ENCODE data around the gene ATG4C. TPM values are rescaled to one million over a fixed set of nuclear protein-coding genes. Genes with fewer than 3 reads are reported as not detected.

ATG4C gene
- total and polyA plus RNA-seq, 2 of the 4 experiments (the other 2 are of a cell fraction): 4.7 to 7.2 TPM

GRCh38 chr1:62875676-62876075 lies 91.7 kb downstream of the ATG4C start:
- WGBS, 2 experiments (ENCODE audit: extremely low coverage in 2 of 2, insufficient read length in 1 of 2): no CpG with 5 or more reads among the region's 3 CpGs
- Histone ChIP-seq H3K18ac (ENCODE audit: low read depth, low read length) (no peak overlapping the region), H3K56ac (ENCODE audit: extremely low read depth, insufficient read depth, low read length) (no peak overlapping the region), H2AK9ac (replicated peaks; ENCODE audit: low read depth, low read length, poor library complexity) (no peak overlapping the region), H4K20me1 (ENCODE audit: insufficient read depth, low read length) (no peaks in the 10 kb centered on the region), H3K4ac (ENCODE audit: low read depth, low read length) (no peak overlapping the region), H2BK20ac (ENCODE audit: low read depth, low read length) (no peak overlapping the region), H2AK5ac (ENCODE audit: low read depth, low read length) (no peak overlapping the region), H3K79me1 (ENCODE audit: low read depth in 1 of 2, low read length in 2 of 2) (no peaks in the 10 kb centered on the region), H2AFZ (replicated peaks; ENCODE audit: low read length, poor library complexity) (no peak overlapping the region), H2BK120ac (ENCODE audit: low read depth, low read length) (no peak overlapping the region), H3K14ac (replicated peaks; ENCODE audit: low read depth, low read length) (no peak overlapping the region), H3K36me3 (ENCODE audit: control insufficient read depth, insufficient read depth, low read length) (no peaks in the 10 kb centered on the region), H3K4me1 (ENCODE audit: control insufficient read depth, insufficient read depth, low read length) (peaks cover 2% of the 10 kb centered on the region; the same call in 1 of the 2 replicates), H2BK5ac (ENCODE audit: low read depth, low read length, poor library complexity, severe bottlenecking) (no peak overlapping the region), H2BK15ac (ENCODE audit: low read depth, low read length) (no peak overlapping the region), H3K27ac (ENCODE audit: insufficient read depth, low read length) (no peak overlapping the region), H4K91ac (ENCODE audit: insufficient read depth, low read depth, low read length) (no peak overlapping the region), H3K27me3 (ENCODE audit: control insufficient read depth, insufficient read depth, low read length) (peaks cover 2% of the 10 kb centered on the region; the same call in 1 of the 2 replicates), H3K9me3 (ENCODE audit: control insufficient read depth, insufficient read depth, low read length) (peaks cover 4% of the 10 kb centered on the region), H3K9ac (ENCODE audit: low read depth, low read length) (no peak overlapping the region), H3K23ac (ENCODE audit: low read depth, low read length) (no peak overlapping the region), H4K8ac (ENCODE audit: low read depth in 2 of 2, low read length in 2 of 2) (no peak overlapping the region), H3K9me1 (ENCODE audit: insufficient read depth, low read length) (no peaks in the 10 kb centered on the region), H4K5ac (ENCODE audit: low read depth, low read length) (no peak overlapping the region), H3K4me3 (ENCODE audit: insufficient read depth, low read depth, low read length) (no peak overlapping the region), H3K4me2 (ENCODE audit: low read depth, low read length) (no peak overlapping the region)
- no TSS peak for BruUV-seq (replicated peaks)
- in situ Hi-C loops (cut with MboI; ENCODE audit: low sequenced_read_pairs) (no loop called here), intact Hi-C loops (cut with micrococcal nuclease) (no loop called here), dilution Hi-C loops (cut with HindIII; ENCODE audit: low sequenced_read_pairs, unreplicated experiment) (no loop called here)
- no peak; the same call in 1 of the 2 replicates for ATAC-seq (ENCODE audit: low read depth)
- DNase-seq: no peak
- CTCF ChIA-PET: interaction anchor here (1.3 kb wide), 1 partner anchor 11 kb away, joined by 3 read pairs; no protein-coding TSS in a partner anchor
- POLR2A ChIA-PET (ENCODE audit: unreplicated experiment): no interaction called here
- TF ChIP-seq MAFK (IDR thresholded peaks at IDR 0.05; ENCODE audit: low read depth, low read length): no peak
- no peak for TF ChIP-seq USF2 (IDR thresholded peaks at IDR 0.05; ENCODE audit: low read depth, low read length)
- TF ChIP-seq MXI1 (IDR thresholded peaks at IDR 0.05; ENCODE audit: borderline replicate concordance, low read depth, low read length): no peak
- no peak for TF ChIP-seq RCOR1 (IDR thresholded peaks at IDR 0.05; ENCODE audit: insufficient replicate concordance, low read length)
- no peak for TF ChIP-seq MAZ (IDR thresholded peaks at IDR 0.05; ENCODE audit: borderline replicate concordance, low read depth, low read length)
- TF ChIP-seq BHLHE40 (IDR thresholded peaks at IDR 0.05; ENCODE audit: low read depth, low read length): no peak
- TF ChIP-seq CHD1 (IDR thresholded peaks at IDR 0.05; ENCODE audit: low read depth, low read length): no peak
- TF ChIP-seq CTCF (conservative IDR thresholded peaks at IDR 0.05; ENCODE audit: low read depth, low read length): no peak
- no peak for TF ChIP-seq POLR2A (IDR thresholded peaks at IDR 0.05; ENCODE audit: low read depth, low read length)
- no peak for TF ChIP-seq SMC3 (IDR thresholded peaks at IDR 0.05; ENCODE audit: low read depth, low read length)
- no peak for TF ChIP-seq NFE2L2 (IDR thresholded peaks at IDR 0.05; ENCODE audit: low read depth, low read length)
- no peak for TF ChIP-seq RFX5 (IDR thresholded peaks at IDR 0.05; ENCODE audit: low read depth, low read length)
- TF ChIP-seq ELK1 (IDR thresholded peaks at IDR 0.05; ENCODE audit: borderline replicate concordance, low read depth, low read length): no peak

Data from IMR-90 (cell line).